Measurements from ENCODE around the gene GOSR1.
"Not testable (repeated sequence)": the region's sequence is repeated elsewhere in the genome, so short reads cannot be mapped to it uniquely, and the experiment has no call there.

GOSR1 gene

DNA sequence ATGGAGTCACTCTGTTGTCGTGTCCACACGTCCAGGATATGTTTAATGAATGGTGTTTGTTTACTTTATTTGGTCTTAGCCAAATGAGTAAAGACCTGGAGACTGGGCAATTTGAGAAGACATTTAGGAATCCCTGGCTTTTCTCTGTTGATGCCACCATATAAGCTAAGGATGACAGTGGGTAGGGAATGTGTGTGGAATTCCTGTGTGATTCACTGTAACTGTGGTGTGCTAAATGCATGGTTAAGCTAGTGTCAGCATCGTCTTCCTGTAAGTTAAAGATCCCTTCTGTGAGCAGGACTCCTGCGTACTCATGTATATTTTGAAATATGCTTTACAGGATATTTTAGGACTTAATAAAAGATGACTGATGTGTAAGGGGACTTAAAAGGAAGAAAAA, 26.4 kb downstream of the GOSR1 start:
- in situ Hi-C loops (cut with MboI; ENCODE audit: low sequenced_read_pairs), result no loop called here

DNA sequence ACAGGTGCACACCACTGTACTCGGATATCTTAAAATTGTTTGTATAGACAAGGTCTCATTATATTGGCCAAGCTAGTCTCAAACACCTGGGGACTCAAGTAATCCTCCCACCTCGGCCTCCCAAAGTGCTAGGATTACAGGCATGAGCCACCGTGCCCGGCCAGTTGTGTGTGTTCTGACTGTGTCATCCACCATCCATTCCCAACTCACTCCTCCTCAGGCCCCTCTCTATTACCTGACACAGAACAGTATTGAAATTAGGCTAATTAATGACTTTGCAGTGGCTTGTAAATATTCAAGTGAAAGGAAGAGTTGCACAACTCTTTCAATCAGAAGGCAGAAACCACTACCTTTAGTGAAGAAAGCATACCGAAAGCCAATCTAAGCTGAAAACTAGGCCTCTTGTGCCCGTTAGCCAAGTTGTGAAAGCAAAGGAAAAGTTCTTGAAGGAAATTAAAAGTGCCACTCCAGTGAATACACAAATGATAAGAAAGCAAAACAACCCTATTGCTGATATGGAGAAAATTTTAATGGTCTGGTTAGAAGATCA, 28.7 kb downstream of the GOSR1 start:
- in situ Hi-C loops (cut with MboI; ENCODE audit: low sequenced_read_pairs), result no loop called here

DNA sequence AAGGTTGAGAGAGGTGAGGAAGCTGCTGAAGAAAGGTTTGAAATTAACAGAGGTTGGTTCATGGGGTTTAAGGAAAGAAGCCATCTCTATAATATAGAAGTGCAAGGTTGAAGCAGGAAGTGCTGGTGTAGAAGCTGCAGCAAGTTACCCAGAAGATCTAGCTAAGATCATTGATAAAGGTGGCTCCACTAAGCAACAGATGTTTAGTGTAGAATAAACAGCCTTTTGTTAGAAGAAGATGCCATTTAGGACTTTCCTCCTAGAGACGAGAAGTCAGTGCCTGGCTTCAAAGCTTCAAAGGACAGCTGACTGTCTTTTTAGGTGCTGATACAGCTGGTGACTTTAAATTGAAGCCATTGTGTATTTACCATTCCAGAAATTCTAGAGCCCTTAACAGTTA, 29.3 kb downstream of the GOSR1 start:
- in situ Hi-C loops (cut with MboI; ENCODE audit: low sequenced_read_pairs), result no loop called here

DNA sequence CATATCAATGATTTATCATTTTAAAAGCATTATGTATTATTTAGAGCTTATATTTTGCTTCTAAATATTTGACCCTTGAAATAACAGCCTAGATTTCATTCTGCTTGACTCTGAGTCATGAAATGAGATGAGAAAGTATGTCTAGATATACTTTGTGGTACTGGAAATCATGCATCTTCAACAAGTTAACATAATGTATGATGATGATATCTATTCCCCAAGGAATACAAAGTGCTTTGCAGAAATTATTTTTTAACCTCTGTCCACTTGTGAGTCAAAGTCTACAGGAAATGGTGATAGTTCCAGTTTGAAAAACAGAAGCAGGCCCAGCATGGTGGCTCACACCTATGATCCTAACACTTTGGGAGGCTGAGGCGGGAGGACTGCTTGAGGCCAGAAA, 36.1 kb downstream of the GOSR1 start:
- in situ Hi-C loops (cut with MboI; ENCODE audit: low sequenced_read_pairs), result no loop called here

DNA sequence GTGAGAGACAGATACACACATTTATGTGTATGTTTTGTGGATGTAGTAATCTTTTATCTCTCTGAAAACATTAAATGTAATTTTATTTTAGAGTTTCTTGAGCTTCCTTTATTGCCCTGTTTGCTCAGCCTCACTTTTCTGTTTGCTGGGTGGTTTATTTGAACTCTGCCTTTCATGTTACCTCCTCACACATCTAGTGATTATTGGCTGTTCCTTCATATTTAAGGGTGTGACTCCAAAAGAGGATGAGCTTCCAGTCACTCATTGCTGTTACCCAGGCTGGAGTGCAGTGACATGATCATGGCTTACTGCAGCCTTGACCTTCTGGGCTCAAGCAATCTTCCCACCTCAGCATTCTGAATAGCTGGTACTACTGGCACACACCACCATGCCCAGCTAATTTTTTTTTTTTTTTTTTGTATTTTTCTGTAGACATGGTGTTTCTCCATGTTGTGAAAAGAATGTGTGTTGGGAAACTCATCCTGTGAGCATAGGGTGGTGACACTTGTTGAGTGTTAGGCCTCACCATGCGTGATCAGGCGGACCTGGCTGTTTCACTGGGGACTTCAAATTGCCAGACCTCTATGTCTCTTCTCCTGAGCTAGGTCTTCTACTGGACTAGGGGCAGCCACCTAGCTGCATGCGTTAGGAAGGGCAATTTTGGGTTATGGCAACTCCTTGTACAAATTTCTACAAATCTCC, 37.8 kb downstream of the GOSR1 start:
- in situ Hi-C loops (cut with MboI; ENCODE audit: low sequenced_read_pairs), result no loop called here

DNA sequence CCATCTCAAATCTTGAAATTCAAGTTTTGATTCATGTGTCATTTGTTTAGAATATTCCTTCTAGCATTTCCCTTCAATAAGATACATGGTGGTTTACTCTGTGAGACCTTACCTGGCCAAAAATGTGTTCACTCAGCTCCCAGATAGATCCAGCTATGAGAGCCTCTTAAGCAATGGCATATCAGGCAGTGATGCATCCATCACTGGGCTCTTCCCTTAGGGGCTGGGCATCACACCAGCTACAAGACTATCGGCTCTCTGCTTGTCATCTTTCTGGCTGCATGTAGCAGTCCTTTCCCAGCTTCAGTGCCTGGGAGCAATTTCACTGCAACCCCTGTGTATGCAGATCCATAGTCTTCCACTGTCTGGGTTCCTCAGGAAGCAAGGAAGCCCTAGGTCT, 40.6 kb downstream of the GOSR1 start:
- in situ Hi-C loops (cut with MboI; ENCODE audit: low sequenced_read_pairs), result no loop called here

DNA sequence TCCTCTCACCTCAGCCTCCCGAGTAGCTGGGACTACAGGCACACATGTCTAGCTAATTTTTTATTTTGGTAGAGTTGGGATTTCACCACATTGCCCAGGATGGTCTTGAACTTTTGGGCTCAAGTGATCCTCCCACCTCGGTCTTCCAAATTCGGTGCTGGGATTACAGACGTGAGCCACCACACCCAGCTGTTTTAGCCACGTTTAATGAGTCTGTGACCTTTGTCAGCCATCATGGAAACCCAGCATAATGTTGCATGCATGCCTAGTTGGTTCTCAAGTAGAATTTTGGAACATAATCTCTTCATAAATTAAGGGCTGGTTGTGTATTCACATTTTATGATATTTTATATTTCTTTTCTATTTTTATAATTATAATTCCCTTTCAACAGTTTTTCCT, 42.0 kb downstream of the GOSR1 start:
- in situ Hi-C loops (cut with MboI; ENCODE audit: low sequenced_read_pairs), result no loop called here

DNA sequence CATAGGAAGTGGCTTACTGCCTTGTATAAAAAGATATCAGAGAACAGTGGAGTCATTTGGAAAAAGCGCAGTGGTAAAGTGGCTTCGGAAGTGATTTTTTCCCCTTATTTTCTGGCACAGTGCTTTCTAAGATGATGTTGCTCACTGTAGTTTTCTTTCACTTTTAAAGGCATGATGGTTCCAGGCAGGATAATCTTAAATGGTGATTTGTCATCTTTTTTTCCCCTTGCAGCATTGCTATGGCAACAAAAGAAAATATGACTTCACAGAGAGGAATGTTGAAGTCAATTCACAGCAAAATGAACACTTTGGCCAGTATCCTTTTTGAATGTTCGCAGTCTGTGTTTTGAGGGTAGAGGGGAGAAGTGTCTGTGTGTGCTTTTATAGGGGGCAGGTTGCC, 42.5 kb downstream of the GOSR1 start:
- in situ Hi-C loops (cut with MboI; ENCODE audit: low sequenced_read_pairs), result no loop called here

DNA sequence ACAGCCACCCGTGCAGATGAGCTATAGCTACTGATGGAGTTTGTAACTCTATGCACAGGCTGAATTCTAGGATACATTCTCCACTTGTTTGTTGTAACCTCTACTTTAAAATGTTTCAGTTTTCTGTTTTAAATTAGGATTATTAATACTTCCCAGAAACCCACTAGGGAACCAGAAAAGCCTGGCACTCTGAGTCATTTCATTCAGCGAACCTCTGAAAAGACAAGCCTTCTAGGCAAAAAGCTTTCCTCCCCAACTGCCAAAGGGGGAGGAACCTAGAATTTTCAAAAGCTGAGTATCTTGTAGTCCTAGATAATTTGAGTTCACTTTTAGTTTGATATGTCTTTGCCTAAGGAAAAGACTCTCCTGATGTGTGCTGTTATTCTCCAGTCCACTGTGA, 43.2 kb downstream of the GOSR1 start:
- in situ Hi-C loops (cut with MboI; ENCODE audit: low sequenced_read_pairs), result no loop called here

DNA sequence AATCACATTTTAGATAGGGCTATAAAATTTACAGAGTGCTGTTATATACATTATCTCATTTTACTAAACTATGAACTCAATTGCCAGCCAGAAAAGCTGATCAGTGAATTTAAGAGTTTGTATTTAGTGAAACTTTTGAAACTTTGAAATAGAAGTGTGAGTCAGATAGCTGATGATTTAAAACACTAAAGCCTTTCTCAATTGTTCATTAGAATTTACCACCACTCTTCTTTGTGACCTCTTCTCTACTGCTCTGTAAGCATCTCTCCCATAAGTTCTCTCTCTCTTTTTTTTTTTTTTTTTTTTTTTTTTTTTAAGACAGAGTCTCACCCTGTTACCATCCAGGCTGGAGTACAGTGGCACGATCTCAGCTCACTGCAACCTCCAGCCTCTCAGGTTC, 43.7 kb downstream of the GOSR1 start:
- in situ Hi-C loops (cut with MboI; ENCODE audit: low sequenced_read_pairs), result no loop called here

DNA sequence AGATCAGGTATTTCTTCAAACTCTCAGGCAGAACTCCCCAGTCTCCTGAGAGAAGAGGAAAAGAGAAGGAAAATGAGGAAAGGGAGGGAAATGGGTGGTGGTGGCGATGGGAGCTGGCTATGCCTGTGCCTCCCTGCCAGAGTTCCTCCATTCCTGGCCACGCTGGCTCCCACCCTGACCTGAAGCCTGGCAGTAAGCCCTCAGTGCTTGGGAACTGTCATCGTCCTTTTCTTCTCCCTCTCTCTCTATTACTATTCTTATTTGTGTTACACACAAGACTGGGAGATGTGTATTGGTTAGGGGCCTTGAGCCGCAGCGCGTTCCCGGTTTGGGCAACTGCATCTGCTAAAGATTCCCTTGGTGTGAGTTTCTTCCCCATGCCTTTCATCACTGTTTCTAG, 44.6 kb downstream of the GOSR1 start:
- in situ Hi-C loops (cut with MboI; ENCODE audit: low sequenced_read_pairs), result no loop called here

DNA sequence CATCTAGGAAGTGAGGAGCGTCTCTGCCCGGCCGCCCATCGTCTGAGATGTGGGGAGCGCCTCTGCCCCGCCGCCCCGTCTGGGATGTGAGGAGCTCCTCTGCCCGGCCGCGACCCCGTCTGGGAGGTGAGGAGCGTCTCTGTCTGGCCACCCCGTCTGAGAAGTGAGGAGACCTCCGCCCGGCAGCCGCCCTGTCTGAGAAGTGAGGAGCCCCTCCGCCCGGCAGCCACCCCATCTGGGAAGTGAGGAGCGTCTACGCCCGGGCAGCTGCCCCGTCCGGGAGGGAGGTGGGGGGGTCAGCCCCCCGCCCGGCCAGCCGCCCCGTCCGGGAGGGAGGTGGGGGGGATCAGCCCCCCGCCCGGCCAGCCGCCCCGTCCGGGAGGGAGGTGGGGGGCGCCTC, 46.0 kb downstream of the GOSR1 start:
- in situ Hi-C loops (cut with MboI; ENCODE audit: low sequenced_read_pairs), result not testable (repeated sequence)

DNA sequence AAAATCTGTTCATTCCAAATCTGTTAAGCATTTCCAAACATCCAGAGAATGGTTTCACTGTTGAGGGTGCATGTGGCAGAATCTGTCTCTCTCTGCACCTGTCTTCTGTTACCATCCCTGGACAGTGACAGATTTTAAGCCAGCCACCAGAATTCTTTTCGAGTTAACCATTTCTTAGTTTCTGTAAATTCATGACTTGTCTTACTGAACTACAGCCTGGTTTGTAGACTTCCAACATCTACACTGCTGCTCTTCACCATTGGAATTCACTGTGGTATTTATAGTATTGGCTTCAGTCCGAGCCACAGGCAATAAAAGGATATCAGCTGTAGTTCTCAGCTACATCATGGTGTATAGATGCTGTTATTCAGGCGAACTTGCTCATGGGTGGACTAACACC, 47.6 kb downstream of the GOSR1 start:
- in situ Hi-C loops (cut with MboI; ENCODE audit: low sequenced_read_pairs), result no loop called here

DNA sequence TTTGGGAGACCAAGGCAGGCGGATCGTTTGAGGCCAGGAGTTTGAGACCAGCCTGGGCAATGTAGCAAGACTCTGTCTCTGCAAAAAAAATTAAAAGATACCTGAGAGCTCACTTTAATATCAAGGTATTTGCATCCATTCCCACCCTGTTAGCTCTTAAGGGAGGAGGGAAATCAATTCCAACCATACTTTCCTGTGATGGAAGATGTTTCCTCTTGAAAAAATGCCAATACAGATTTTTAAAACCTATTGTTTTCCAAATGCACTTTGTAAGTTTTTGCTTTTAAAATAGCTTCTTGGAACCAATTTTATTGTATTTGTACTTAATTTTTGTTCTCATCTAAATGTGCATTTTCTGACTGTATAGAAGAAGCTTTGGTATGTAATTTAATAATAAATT, 49.2 kb downstream of the GOSR1 start:
- in situ Hi-C loops (cut with MboI; ENCODE audit: low sequenced_read_pairs), result no loop called here

DNA sequence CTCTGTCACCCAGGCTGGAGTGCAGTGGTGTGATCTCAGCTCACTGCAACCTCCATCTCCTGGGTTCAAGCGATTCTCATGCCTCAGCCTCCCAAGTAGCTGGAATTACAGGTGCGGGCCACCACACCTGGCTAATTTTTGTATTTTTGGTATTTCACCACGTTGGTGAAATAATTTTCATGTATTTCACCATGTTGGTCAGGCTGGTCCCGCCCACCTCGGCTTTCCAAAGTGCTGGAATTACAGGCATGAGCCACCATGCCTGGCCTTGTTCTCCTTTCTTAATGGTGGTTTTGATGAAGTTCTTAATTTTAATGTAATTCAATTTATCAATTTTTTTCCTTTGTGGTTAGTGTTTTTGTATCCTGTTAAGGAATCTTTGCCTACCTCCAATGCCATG, 51.5 kb downstream of the GOSR1 start:
- in situ Hi-C loops (cut with MboI; ENCODE audit: low sequenced_read_pairs), result not testable (repeated sequence)

DNA sequence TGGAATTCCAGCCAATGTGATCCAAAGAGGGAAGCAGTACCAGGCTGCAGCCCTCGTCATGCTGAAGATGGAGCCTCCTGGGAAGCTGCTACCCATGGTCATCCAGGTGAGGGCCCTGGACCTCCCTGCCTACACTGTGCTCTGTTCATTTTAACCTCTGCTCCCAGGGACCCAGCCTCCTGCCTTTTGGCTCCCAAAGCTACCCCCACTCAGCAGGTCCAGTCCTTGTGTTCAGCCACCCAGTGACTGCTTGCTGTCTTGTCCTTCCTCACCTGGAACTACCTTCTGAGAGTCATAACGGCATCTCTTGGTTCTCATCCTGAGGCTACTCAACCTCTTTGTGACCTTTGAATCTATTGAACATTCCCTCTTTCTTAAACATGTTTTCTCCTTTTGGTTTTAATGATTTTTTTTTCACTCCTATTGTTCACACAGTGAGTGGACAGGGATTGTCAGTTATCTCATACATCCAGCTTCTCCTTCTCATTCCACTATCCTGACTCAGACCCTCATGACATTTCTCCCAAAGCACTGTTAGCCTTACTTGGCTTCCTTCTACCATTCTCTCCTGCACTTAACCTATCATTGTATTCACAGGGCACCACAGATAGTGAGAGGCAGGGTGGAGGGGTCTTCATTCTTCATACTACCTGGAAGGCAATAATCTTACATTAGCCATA, 53.3 kb downstream of the GOSR1 start:
- in situ Hi-C loops (cut with MboI; ENCODE audit: low sequenced_read_pairs), result no loop called here

DNA sequence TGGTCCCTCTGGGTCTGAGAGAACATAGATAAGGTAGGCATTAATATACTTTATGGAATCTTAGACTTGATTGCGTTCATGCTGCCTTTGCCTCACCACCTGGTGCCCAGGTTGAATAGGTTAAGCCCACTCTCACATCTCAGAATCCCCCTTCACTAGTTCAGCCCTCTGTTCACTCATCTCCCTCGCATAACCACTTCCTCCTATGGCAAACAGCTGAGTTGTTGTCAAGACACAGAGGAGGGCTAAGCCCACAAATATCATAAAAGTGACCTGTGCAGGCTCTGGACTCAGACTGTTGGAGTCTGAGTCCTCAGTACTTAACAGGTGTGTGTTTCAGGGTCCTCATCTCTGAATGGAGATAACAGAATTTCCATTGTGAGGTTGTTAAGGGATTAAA, 55.7 kb downstream of the GOSR1 start:
- in situ Hi-C loops (cut with MboI; ENCODE audit: low sequenced_read_pairs), result no loop called here

DNA sequence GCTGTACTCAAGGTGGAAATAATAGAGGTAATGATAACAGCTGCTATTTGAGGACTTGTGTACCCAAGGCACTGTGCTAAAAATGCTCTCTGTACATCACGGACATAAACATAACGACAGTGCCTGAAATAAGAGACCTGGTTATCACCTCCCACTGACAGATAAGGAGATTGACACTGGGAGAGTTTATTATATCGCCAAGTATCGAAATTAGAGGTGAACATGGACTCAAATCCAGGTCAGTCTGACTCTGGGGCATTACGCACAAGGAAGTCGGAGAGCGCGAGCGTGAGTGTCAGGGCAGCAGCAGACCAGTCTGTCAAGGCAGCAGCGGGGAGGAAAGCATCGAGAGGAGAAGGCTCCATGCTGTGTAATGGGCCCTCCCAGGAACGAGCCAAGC, 57.1 kb downstream of the GOSR1 start:
- in situ Hi-C loops (cut with MboI; ENCODE audit: low sequenced_read_pairs), result no loop called here

DNA sequence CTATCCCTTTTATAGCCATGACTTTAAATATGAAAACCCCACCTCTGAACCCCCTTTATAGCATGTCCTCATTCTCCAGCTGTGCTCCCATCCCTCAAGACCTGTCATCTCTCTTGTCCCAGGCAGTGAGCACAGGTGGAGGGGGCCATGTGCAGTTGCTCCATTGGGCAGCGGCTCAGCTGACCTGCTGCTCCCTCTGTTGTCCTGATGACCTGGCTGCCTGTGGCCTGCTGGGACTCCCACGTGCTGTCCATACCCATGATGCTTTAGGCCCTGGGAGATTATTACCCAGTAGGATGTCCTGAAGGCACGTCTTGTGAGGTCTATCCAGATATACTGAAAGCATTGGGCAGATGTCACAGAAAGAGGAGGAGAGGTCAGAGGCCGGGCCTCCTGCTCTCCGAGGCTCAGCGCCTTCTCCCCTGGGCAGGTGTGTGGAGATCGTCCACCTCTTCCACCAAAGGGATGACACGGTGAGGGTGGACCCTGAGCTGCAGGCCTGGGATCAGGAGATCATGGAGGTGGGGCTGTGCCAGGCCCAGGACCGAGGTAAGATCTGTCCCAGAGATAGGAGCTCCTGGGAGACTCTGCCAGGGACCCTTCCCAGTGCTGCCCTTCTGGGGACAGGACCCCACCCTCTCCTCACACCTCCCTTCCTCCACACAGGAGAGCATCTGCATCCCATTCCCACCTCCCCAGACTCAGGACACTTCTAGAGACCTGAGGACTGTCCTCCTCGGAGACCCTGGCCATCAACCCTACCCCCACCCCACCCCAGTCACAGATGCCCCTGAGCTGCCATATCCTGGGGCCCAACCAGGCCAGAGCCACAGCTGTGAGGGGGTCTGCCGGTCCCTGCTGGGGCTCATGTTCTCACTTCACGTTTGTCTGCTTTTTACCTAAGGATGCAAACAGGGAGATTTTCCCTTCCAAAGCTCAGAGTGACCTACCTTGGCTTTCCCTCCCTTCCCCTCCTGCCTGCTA, 58.0 kb downstream of the GOSR1 start:
- in situ Hi-C loops (cut with MboI; ENCODE audit: low sequenced_read_pairs), result no loop called here

DNA sequence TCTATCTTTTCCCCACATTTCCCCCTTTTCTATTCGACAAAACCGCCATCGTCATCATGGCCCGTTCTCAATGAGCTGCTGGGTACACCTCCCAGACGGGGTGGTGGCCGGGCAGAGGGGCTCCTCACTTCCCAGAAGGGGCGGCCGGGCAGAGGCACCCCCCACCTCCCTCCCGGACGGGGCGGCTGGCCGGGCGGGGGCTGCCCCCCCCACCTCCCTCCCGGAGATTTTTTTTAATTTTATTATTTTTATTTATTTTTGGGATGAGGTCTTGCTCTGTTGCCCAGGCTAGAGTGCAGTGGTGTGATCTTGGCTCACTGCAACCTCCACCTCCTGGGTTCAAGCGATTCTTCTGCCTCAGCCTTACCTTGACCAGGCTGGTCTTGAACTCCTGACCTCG, 59.6 kb downstream of the GOSR1 start:
- in situ Hi-C loops (cut with MboI; ENCODE audit: low sequenced_read_pairs), result not testable (repeated sequence)

DNA sequence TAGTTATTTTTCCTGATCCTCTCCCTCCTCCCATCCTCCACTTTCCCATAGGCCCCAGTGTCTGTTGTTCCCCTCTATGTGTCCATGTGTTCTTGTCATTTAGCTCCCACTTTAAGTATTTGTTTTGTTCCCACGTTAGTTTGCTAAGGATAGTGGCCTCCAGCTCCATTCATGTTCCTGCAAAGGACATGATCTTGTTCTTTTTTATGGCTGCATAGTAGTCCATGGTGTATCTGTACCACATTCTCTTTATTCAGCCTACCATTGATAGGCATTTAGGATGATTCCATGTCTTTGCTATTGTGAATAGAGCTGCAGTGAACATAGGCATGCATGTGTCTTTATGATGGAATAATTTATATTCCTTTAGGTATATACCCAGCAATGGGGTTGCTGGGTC, 60.5 kb downstream of the GOSR1 start:
- in situ Hi-C loops (cut with MboI; ENCODE audit: low sequenced_read_pairs), result not testable (repeated sequence)
